MM.1S (cell line): ENCODE results near the gene PTPRB.

Experiments used
- EZH2 ChIP-seq: fragments of 300-600 bp; sonication (generic); optimal IDR thresholded peaks from 2 replicates; pipeline ENCODE3; 2017; ENCODE audit warnings: low read depth, mild to moderate bottlenecking, antibody characterized with exemption, low read length, mixed read lengths
- EZH2phosphoT487 ChIP-seq: fragments of 300-600 bp; sonication (generic); IDR thresholded peaks from 2 replicates; pipeline ENCODE4 v1.6.1; 2018; ENCODE audit warnings: antibody characterized with exemption, low read length
- TF ChIP-seq, protein P1 (sequence below): fragments of 300-600 bp; sonication (generic); IDR thresholded peaks from 2 replicates; pipeline ENCODE4 v1.5.1; 2016; ENCODE audit warnings: antibody characterized with exemption, low read length, mixed read lengths

DNA sequence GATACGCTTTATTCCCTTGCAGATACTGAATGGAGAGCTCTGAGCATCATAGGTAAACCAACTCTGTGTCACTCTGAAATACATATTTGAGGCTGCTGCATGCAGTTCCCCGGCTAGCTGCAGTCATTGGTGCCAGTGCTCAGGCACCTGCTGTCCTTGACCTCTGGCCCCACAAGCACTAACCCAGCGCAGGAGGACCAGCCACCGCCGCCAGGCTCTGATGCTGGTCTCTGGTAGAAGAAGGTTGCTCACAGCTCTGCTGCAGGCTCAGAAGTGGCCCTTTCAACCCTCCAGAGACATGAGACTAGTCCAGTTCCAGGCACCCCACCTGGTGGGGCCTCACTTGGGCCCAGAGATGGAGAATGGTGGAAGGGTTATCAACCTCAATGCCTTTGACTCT is 34.5 kb upstream of the PTPRB start:
- TF ChIP-seq, protein P1, sequence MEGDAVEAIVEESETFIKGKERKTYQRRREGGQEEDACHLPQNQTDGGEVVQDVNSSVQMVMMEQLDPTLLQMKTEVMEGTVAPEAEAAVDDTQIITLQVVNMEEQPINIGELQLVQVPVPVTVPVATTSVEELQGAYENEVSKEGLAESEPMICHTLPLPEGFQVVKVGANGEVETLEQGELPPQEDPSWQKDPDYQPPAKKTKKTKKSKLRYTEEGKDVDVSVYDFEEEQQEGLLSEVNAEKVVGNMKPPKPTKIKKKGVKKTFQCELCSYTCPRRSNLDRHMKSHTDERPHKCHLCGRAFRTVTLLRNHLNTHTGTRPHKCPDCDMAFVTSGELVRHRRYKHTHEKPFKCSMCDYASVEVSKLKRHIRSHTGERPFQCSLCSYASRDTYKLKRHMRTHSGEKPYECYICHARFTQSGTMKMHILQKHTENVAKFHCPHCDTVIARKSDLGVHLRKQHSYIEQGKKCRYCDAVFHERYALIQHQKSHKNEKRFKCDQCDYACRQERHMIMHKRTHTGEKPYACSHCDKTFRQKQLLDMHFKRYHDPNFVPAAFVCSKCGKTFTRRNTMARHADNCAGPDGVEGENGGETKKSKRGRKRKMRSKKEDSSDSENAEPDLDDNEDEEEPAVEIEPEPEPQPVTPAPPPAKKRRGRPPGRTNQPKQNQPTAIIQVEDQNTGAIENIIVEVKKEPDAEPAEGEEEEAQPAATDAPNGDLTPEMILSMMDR = no peak
- TF ChIP-seq EZH2phosphoT487 (no peak), EZH2 (no peak)
